ENCODE measurements around the gene CACNA1A. TPM values are rescaled to one million over a fixed set of nuclear protein-coding genes. Genes with fewer than 3 reads are reported as not detected.

Gene CACNA1A
- total RNA-seq, 2 experiments from 2014 or later, result 0.29 to 0.36 TPM

- CTCF ChIA-PET, result interaction anchor here (1.0 to 3.9 kb wide), 3 partner anchors 21 to 62 kb away, joined by 3 to 21 read pairs (median 10); no protein-coding TSS in a partner anchor
- Mint-ChIP-seq H3K4me3 (peak overlapping the region; percentile 64), H3K27ac (peak overlapping the region; percentile 86), H3K27me3 (no peaks in the 10 kb centered on the region), H3K4me1 (ENCODE audit: low read depth) (peaks cover 19% of the 10 kb centered on the region), H3K9me3 (no peaks in the 10 kb centered on the region), H3K36me3 (ENCODE audit: low read depth) (no peaks in the 10 kb centered on the region)
- POLR2A ChIA-PET, result interaction anchor here (0.7 kb wide), 1 partner anchor 53 kb away, joined by 4 read pairs; no protein-coding TSS in a partner anchor
- TF ChIP-seq, protein P1, sequence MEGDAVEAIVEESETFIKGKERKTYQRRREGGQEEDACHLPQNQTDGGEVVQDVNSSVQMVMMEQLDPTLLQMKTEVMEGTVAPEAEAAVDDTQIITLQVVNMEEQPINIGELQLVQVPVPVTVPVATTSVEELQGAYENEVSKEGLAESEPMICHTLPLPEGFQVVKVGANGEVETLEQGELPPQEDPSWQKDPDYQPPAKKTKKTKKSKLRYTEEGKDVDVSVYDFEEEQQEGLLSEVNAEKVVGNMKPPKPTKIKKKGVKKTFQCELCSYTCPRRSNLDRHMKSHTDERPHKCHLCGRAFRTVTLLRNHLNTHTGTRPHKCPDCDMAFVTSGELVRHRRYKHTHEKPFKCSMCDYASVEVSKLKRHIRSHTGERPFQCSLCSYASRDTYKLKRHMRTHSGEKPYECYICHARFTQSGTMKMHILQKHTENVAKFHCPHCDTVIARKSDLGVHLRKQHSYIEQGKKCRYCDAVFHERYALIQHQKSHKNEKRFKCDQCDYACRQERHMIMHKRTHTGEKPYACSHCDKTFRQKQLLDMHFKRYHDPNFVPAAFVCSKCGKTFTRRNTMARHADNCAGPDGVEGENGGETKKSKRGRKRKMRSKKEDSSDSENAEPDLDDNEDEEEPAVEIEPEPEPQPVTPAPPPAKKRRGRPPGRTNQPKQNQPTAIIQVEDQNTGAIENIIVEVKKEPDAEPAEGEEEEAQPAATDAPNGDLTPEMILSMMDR (IDR thresholded peaks at IDR 0.05), result no peak
- intact Hi-C loops (cut with micrococcal nuclease), result no loop called here
- DNase-seq (peak; percentile 60), ATAC-seq (peak; percentile 79)
These were observed 290.5 kb downstream of the CACNA1A start for GRCh38 chr19:13215572-13216380.

- Mint-ChIP-seq H3K4me1 (ENCODE audit: low read depth) (peaks cover 26% of the 10 kb centered on the region), H3K4me3 (no peak overlapping the region), H3K36me3 (ENCODE audit: low read depth) (no peaks in the 10 kb centered on the region), H3K27me3 (no peaks in the 10 kb centered on the region), H3K27ac (no peak overlapping the region), H3K9me3 (no peaks in the 10 kb centered on the region)
- TF ChIP-seq, protein P1 (IDR thresholded peaks at IDR 0.05), result no peak
- POLR2A ChIA-PET, result interaction anchor here (1.1 to 1.6 kb wide), 2 partner anchors 61 to 62 kb away, joined by 3 to 7 read pairs; no protein-coding TSS in a partner anchor
- intact Hi-C loops (cut with micrococcal nuclease), result no loop called here
- no peak for ATAC-seq
- CTCF ChIA-PET, result interaction anchor here (0.8 to 3.9 kb wide), 6 partner anchors 9 to 535 kb away, joined by 3 to 21 read pairs (median 4); no protein-coding TSS in a partner anchor
- no peak for DNase-seq
These were observed 292.1 kb downstream of the CACNA1A start for GRCh38 chr19:13214036-13214730.

- no peaks in the 10 kb centered on the region for H3K9me3 Mint-ChIP-seq
- DNase-seq (peak; percentile 86), ATAC-seq (peak; percentile 38)
- no peaks in the 10 kb centered on the region for H3K27me3 Mint-ChIP-seq
- TF ChIP-seq, protein P1 (IDR thresholded peaks at IDR 0.05), result peak; percentile 73
- no peak overlapping the region for H3K27ac Mint-ChIP-seq
- no peak overlapping the region for H3K4me3 Mint-ChIP-seq
- H3K4me1 Mint-ChIP-seq (ENCODE audit: low read depth), result peaks cover 36% of the 10 kb centered on the region
- H3K36me3 Mint-ChIP-seq (ENCODE audit: low read depth), result no peaks in the 10 kb centered on the region
- intact Hi-C loops (cut with micrococcal nuclease), result no loop called here
- ChIA-PET CTCF (interaction anchor here (0.7 to 3.9 kb wide), 8 partner anchors 18 to 536 kb away, joined by 3 to 21 read pairs (median 4); partner anchors contain the start of genes IER2 and STX10), POLR2A (interaction anchor here (0.6 to 1.6 kb wide), 3 partner anchors 19 to 60 kb away, joined by 3 to 7 read pairs (median 6); no protein-coding TSS in a partner anchor)
These were observed 293.4 kb downstream of the CACNA1A start for GRCh38 chr19:13212759-13213330.

GRCh38 chr19:13211426-13212308 is 294.6 kb downstream of the CACNA1A start:
- Mint-ChIP-seq H3K4me1 (ENCODE audit: low read depth) (peaks cover 32% of the 10 kb centered on the region), H3K27ac (no peak overlapping the region), H3K27me3 (no peaks in the 10 kb centered on the region), H3K36me3 (ENCODE audit: low read depth) (no peaks in the 10 kb centered on the region), H3K9me3 (no peaks in the 10 kb centered on the region), H3K4me3 (no peak overlapping the region)
- ChIA-PET CTCF (interaction anchor here (0.8 to 1.5 kb wide), 6 partner anchors 22 to 62 kb away, joined by 3 to 4 read pairs (median 4); partner anchors contain the start of genes IER2 and STX10), POLR2A (interaction anchor here (0.6 to 1.6 kb wide), 2 partner anchors 16 to 20 kb away, joined by 3 to 6 read pairs; no protein-coding TSS in a partner anchor)
- no peak for ATAC-seq
- intact Hi-C loops (cut with micrococcal nuclease), result no loop called here
- TF ChIP-seq, protein P1 (IDR thresholded peaks at IDR 0.05), result no peak
- DNase-seq, result no peak

Measured in activated CD8-positive, alpha-beta T cell treated with anti-CD3 and anti-CD28 coated beads for 36 hours (primary cell).